ENCODE measurements around the gene TRAM2. TPM values are rescaled to one million over a fixed set of nuclear protein-coding genes. Genes with fewer than 3 reads are reported as not detected.

Gene TRAM2
- total and polyA plus RNA-seq, 2 of the 13 experiments (the other 11 are each of a cell fraction or from before 2014, with no cell fraction given) = 49.1 to 72.5 TPM

DNA sequence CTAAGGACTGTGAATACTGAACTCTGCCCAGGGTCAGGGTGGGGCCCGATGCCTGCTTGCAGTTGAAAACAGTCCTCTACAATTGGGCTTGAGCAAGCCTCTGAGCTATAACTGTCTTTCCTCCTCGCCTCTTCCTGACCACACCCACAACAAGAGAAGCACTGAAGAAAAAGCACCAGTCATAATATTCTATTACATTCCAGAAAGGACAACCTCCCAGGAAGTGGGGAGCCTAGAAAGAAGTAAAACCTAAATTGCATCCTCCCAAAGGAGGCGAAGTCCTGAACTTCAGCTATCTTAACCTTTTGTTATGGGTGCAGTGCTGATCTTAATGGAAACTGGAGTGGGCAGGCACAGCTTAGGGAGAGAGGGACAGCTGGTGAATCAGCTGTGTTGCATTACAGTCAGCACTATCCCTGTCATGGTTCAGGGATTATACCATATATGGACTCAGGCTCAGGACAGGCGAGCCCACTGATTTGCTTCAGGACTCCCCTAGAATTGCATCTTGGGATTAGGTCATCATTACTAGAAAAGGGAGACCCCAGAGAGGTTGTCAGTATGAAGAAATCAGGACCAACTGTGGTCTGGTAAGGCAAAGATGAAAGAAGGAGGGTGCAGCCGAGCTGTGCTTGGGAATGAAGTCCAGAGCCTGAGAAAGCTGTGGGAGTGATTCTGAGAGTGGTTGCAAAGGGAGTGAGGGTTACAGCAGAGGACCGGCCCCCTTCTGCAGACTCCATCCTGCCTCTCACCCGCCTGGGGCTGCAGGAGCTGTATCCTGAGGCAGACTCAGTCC, 18.3 kb upstream of the TRAM2 start (continued):
- TF ChIP-seq, protein P1, sequence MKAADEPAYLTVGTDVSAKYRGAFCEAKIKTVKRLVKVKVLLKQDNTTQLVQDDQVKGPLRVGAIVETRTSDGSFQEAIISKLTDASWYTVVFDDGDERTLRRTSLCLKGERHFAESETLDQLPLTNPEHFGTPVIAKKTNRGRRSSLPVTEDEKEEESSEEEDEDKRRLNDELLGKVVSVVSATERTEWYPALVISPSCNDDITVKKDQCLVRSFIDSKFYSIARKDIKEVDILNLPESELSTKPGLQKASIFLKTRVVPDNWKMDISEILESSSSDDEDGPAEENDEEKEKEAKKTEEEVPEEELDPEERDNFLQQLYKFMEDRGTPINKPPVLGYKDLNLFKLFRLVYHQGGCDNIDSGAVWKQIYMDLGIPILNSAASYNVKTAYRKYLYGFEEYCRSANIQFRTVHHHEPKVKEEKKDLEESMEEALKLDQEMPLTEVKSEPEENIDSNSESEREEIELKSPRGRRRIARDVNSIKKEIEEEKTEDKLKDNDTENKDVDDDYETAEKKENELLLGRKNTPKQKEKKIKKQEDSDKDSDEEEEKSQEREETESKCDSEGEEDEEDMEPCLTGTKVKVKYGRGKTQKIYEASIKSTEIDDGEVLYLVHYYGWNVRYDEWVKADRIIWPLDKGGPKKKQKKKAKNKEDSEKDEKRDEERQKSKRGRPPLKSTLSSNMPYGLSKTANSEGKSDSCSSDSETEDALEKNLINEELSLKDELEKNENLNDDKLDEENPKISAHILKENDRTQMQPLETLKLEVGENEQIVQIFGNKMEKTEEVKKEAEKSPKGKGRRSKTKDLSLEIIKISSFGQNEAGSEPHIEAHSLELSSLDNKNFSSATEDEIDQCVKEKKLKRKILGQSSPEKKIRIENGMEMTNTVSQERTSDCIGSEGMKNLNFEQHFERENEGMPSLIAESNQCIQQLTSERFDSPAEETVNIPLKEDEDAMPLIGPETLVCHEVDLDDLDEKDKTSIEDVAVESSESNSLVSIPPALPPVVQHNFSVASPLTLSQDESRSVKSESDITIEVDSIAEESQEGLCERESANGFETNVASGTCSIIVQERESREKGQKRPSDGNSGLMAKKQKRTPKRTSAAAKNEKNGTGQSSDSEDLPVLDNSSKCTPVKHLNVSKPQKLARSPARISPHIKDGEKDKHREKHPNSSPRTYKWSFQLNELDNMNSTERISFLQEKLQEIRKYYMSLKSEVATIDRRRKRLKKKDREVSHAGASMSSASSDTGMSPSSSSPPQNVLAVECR (CRISPR knock-in tag; IDR thresholded peaks at IDR 0.05; ENCODE audit: borderline replicate concordance) = peak; percentile 60; the same call in 1 of the 2 replicates
- 0 out of 2 replicates have a peak, but pooled peaks have one; percentile 30 for TF ChIP-seq HIVEP1 (CRISPR knock-in tag; IDR thresholded peaks at IDR 0.05)
- TF ChIP-seq RARG (CRISPR knock-in tag; IDR thresholded peaks at IDR 0.05; ENCODE audit: low read depth) = no peak
- TF ChIP-seq ZNF580 (CRISPR knock-in tag; IDR thresholded peaks at IDR 0.05; ENCODE audit: borderline replicate concordance, low read depth) = 0 out of 2 replicates have a peak, but pooled peaks have one; percentile 14
- TF ChIP-seq ZNF205 (CRISPR knock-in tag; IDR thresholded peaks at IDR 0.05) = no peak
- TF ChIP-seq FOXK1 (CRISPR knock-in tag; IDR thresholded peaks at IDR 0.05; ENCODE audit: borderline replicate concordance, low read depth) = peak; percentile 42; the same call in 1 of the 2 replicates
- peak; percentile 47 for TF ChIP-seq ASH2L (IDR thresholded peaks at IDR 0.05; ENCODE audit: insufficient read length, low read depth, low read length)
- TF ChIP-seq BORCS8-MEF2B (CRISPR knock-in tag; IDR thresholded peaks at IDR 0.05) = peak; percentile 55; the same call in 1 of the 2 replicates
- TF ChIP-seq MYC (CRISPR knock-in tag; IDR thresholded peaks at IDR 0.05; ENCODE audit: borderline replicate concordance) = peak; percentile 22; the same call in 1 of the 2 replicates
- TF ChIP-seq REPIN1 (CRISPR knock-in tag; IDR thresholded peaks at IDR 0.05; ENCODE audit: borderline replicate concordance, low read depth) = no peak
- TF ChIP-seq, protein P2, sequence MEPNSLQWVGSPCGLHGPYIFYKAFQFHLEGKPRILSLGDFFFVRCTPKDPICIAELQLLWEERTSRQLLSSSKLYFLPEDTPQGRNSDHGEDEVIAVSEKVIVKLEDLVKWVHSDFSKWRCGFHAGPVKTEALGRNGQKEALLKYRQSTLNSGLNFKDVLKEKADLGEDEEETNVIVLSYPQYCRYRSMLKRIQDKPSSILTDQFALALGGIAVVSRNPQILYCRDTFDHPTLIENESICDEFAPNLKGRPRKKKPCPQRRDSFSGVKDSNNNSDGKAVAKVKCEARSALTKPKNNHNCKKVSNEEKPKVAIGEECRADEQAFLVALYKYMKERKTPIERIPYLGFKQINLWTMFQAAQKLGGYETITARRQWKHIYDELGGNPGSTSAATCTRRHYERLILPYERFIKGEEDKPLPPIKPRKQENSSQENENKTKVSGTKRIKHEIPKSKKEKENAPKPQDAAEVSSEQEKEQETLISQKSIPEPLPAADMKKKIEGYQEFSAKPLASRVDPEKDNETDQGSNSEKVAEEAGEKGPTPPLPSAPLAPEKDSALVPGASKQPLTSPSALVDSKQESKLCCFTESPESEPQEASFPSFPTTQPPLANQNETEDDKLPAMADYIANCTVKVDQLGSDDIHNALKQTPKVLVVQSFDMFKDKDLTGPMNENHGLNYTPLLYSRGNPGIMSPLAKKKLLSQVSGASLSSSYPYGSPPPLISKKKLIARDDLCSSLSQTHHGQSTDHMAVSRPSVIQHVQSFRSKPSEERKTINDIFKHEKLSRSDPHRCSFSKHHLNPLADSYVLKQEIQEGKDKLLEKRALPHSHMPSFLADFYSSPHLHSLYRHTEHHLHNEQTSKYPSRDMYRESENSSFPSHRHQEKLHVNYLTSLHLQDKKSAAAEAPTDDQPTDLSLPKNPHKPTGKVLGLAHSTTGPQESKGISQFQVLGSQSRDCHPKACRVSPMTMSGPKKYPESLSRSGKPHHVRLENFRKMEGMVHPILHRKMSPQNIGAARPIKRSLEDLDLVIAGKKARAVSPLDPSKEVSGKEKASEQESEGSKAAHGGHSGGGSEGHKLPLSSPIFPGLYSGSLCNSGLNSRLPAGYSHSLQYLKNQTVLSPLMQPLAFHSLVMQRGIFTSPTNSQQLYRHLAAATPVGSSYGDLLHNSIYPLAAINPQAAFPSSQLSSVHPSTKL (CRISPR knock-in tag; IDR thresholded peaks at IDR 0.05) = peak; percentile 66
- TF ChIP-seq, protein P3, sequence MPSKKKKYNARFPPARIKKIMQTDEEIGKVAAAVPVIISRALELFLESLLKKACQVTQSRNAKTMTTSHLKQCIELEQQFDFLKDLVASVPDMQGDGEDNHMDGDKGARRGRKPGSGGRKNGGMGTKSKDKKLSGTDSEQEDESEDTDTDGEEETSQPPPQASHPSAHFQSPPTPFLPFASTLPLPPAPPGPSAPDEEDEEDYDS (CRISPR knock-in tag; IDR thresholded peaks at IDR 0.05) = peak; percentile 15; the same call in 1 of the 2 replicates
- 0 out of 2 replicates have a peak, but pooled peaks have one; percentile 28 for TF ChIP-seq PHF20 (CRISPR knock-in tag; IDR thresholded peaks at IDR 0.05)
- no peak for TF ChIP-seq CSRNP1 (CRISPR knock-in tag; IDR thresholded peaks at IDR 0.05)
- TF ChIP-seq HOXD1 (CRISPR knock-in tag; IDR thresholded peaks at IDR 0.05) = peak; percentile 53; the same call in 1 of the 2 replicates
- no peak for TF ChIP-seq KDM1A (CRISPR knock-in tag; IDR thresholded peaks at IDR 0.05)
- TF ChIP-seq FOSL2 (CRISPR knock-in tag; IDR thresholded peaks at IDR 0.05) = peak; percentile 72
- peak; percentile 38; the same call in 1 of the 2 replicates for TF ChIP-seq PHF21A (CRISPR knock-in tag; IDR thresholded peaks at IDR 0.05)

Data from HepG2 (cell line).